LNCAP (cell line): ENCODE data around the gene ENDOG.

ENCODE experiments used
- TF ChIP-seq, protein P1 (sequence below): fragments of 450-650 bp; IDR thresholded peaks from 2 replicates; pipeline ENCODE4 v1.5.1; 2017; ENCODE audit warnings: mild to moderate bottlenecking

Gene ENDOG

DNA sequence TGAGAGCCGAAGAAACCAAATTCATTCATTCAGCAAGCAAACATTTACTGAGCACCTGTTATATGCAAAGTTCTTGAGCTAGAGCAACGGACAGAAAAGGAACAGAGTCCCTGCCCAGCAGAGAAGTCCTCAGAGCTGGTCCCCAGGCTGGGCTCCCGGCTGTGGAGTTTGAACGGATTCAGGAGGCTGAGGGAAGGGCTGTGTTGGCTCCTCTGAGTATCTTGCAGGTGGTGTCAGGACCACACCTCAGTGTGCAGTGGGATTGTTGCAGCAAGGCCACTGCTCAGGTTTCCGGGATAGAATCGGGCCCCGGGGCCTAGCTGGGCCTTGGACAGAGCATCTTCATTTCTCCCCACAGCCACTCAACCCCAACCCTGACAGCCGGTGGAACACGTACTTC lies 26.2 kb upstream of the ENDOG start:
- TF ChIP-seq, protein P1, sequence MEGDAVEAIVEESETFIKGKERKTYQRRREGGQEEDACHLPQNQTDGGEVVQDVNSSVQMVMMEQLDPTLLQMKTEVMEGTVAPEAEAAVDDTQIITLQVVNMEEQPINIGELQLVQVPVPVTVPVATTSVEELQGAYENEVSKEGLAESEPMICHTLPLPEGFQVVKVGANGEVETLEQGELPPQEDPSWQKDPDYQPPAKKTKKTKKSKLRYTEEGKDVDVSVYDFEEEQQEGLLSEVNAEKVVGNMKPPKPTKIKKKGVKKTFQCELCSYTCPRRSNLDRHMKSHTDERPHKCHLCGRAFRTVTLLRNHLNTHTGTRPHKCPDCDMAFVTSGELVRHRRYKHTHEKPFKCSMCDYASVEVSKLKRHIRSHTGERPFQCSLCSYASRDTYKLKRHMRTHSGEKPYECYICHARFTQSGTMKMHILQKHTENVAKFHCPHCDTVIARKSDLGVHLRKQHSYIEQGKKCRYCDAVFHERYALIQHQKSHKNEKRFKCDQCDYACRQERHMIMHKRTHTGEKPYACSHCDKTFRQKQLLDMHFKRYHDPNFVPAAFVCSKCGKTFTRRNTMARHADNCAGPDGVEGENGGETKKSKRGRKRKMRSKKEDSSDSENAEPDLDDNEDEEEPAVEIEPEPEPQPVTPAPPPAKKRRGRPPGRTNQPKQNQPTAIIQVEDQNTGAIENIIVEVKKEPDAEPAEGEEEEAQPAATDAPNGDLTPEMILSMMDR, result no peak

DNA sequence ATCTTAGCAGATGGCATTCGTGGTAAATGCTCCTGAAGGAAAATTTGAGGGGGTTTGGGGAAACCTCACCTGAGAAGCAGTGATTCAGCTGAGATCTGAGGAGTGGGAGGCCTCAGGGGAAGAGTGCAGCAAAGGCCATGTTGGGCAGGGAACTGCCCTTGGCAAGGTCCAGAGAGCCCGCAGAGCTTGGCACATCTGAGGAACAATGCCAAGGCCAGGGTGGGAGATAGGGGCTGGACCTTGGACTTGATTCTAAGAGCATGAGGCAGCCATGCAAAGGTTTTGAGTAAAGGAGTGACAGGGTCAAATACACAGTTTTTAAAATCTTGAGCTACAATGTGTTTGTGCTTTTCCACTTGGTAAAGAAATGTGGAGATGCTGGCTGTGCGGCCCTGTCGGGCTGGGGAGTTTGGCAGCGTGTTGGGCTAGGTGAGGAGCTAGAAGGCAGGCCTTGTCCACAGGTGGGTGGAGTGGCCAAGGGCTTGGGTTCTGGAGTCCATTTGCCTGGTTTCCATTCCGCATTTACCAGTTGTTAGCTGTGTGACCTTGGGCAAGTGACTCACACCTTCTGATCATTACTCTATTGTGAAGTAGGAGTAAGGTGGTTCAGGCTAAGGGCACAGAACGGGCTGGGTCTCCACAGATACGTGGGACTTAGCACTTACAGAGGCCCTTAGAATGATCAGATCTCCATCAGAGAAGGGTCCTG lies 25.2 kb upstream of the ENDOG start:
- TF ChIP-seq, protein P1, result no peak

DNA sequence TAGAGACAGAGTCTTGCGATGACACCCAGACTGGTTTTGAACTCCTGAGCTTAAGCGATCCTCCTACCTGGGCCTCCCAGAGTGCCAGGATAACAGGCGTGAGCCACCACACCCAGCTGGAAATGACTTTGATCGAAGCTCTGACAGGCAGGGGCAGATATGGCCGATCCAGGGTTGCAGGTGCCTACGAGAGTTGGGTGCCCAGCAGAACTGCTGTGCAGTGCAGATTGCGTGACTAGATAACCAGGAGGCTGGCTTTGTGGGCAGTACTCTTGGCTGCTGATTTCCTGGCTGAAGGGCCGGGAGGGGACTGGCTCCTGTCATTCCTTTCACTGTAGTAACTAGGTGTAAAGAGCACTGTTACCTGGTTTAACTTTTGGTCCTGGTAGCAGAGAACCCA lies 19.4 kb upstream of the ENDOG start:
- TF ChIP-seq, protein P1, result no peak

DNA sequence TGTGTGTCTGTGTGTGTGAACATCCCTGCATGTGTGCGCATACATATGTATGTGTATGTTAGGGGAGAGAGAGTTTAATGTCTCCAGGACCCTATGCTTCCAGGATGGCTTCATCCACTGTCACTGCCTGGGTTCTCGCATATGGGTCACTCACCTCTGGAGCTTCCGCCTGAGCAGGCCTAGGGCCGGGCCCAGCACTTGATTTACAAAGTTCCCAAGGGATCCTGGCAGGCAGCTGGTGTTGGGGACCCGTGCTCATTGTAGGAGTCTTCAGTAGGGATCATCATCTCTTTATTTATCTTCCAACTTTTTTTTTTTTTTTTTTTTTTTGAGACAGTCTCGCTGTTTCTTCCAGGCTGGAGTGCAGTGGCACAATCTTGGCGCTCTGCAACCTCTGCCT lies 18.2 kb upstream of the ENDOG start:
- TF ChIP-seq, protein P1, result no peak

DNA sequence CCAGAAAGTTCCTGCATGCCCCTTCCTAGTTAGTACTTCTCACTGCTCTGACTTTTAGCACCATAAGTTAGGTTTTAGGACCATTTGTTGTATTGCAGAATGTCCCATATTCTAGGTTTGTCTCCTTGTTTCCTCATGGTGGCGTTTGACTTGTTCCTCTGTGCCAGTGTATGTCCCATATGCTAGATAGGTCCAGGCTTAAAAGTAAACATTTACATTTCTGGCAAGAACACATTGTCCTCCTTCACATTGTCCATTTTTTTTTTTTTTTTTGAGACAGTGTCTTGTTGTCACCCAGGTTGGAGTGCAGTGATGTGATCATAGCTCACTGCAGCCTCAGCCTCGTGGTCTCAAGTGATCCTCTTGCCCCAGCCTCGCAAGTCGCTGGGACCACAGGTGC lies 15.8 kb upstream of the ENDOG start:
- TF ChIP-seq, protein P1, result no peak

DNA sequence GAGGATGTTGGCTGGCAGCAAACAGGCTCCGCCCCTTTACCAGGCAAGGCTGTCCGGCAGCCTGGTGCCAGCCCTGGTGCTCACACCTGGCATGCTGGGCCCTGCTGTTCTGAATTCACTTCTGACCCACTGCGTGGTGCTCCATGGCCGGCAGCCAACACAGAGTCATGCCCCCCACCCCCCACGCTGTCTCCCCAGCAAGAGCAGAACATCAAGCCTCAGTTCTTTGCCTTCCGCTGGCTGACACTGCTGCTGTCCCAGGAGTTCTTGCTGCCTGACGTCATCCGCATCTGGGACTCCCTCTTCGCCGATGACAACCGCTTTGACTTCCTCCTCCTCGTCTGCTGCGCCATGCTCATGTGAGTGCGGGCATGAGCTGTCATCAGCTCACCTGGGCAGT lies 12.6 kb upstream of the ENDOG start:
- TF ChIP-seq, protein P1, result no peak

DNA sequence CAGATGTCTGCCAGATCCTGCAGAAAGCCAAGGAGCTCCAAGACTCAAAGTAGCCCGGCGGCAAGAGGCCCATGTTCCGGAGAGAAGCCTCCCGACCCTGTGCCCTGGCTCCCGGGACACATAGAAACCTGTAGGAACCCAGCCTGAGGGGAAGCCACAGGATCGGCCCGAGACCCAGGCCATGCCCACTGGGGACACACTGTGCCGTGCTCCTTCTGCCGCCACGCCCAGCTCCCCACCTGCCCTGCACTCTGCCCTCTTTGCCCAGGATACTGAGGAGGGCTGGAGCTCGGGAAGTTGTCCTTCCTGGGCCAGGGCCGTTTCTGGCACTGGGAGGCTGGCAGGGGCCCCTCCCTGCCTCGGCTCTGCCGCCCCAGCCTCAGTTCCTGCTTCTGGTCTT lies 10.5 kb upstream of the ENDOG start:
- TF ChIP-seq, protein P1, result no peak

DNA sequence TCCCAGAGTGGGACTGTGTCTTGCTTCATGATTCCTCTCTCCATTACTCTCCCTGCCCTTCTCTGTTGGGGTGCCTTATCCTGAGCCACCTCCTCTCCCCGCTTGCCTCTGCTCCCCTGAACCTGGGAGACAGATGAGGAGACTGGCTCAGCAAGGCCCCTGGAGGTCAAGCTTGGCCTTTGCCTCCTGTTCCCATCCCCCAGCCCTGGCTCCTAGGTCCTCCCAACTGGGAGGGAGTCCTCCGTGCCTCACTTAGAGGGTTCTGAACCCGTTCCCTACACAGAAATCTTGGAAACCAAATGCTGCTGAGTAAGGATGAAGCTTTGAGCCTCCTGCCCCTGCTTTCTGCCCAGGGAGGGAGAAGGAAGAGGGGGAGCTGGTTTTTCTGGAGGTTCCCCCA lies 9.8 kb upstream of the ENDOG start:
- TF ChIP-seq, protein P1, result no peak
